22Rv1 (cell line): Measurements from ENCODE around the gene TSSC4.
"Not testable (repeated sequence)": the region's sequence is repeated elsewhere in the genome, so short reads cannot be mapped to it uniquely, and the experiment has no call there.

Experiments
- H3K27ac ChIP-seq: fragments of 450-650 bp; 2 replicates; pipeline ENCODE4 v1.5.1; 2017
- CTCF ChIP-seq: fragments of 450-650 bp; IDR thresholded peaks from 2 replicates; pipeline ENCODE4 v1.5.1; 2017; ENCODE audit warnings: mild to moderate bottlenecking
- ZFX ChIP-seq: fragments of 450-650 bp; IDR thresholded peaks from 2 replicates; pipeline ENCODE4 v1.6.1; 2017; ENCODE audit warnings: antibody characterized with exemption, borderline replicate concordance

TSSC4 gene

GRCh38 chr11:2400069-2400761 lies at the start of gene TSSC4:
TSS of gene TSSC4 (plus strand) at chr11:2400750. CDS start at chr11:2402634, 1,884 bp downstream.
- peak within 1 kb of the TSS; percentile 86 for H3K27ac ChIP-seq
- no peak for TF ChIP-seq ZFX
- peak; percentile 98 for TF ChIP-seq CTCF

GRCh38 chr11:2351701-2352100 lies 48.8 kb upstream of the TSSC4 start:
- TF ChIP-seq ZFX = no peak
- TF ChIP-seq CTCF = no peak

GRCh38 chr11:2352420-2352819 lies 48.1 kb upstream of the TSSC4 start:
- no peak overlapping the region for H3K27ac ChIP-seq
- TF ChIP-seq CTCF (no peak), ZFX (no peak)

More at GRCh38 chr11:2351701-2352100, 48.8 kb upstream of the TSSC4 start:
- H3K27ac ChIP-seq = no peak overlapping the region

- H3K27ac ChIP-seq = no peak overlapping the region
- TF ChIP-seq ZFX (no peak), CTCF (no peak)
Observed at GRCh38 chr11:2355000-2355644, 45.4 kb upstream of the TSSC4 start.

GRCh38 chr11:2357246-2357645 lies 43.3 kb upstream of the TSSC4 start:
- no peak overlapping the region for H3K27ac ChIP-seq
- TF ChIP-seq CTCF (no peak), ZFX (no peak)

- not testable (repeated sequence) for H3K27ac ChIP-seq
Observed at GRCh38 chr11:2357651-2358050, 42.9 kb upstream of the TSSC4 start.

GRCh38 chr11:2358754-2359442 lies 41.7 kb upstream of the TSSC4 start:
- TF ChIP-seq CTCF = no peak
- no peak for TF ChIP-seq ZFX
- H3K27ac ChIP-seq = no peak overlapping the region
